Activated CD4-positive, alpha-beta T cell treated with anti-CD3 and anti-CD28 coated beads, Interleukin-2, amount 10 ng/mL, durations not matched to agents 7 days and 5 days (primary cell): ENCODE data around the gene OSBPL5. TPM values are rescaled to one million over a fixed set of nuclear protein-coding genes. Genes with fewer than 3 reads are reported as not detected.

ENCODE experiments used
- CTCF ChIA-PET: fragments of 350-600 bp; sonication (Branson Sonifier 250); formaldehyde crosslinking; loops from one replicate; lab custom pipeline; 2021; ENCODE audit warnings: antibody characterized with exemption; lab: Charles Lee
- POLR2A ChIA-PET: fragments of 350-600 bp; sonication (Branson Sonifier 250); formaldehyde crosslinking; loops from one replicate; lab custom pipeline; 2021; ENCODE audit warnings: antibody characterized with exemption; lab: Charles Lee
- DNase-seq: peaks from one replicate; pipeline ENCODE4 v3.0.0-alpha.2; 2020
- H3K27ac Mint-ChIP-seq: one replicate; pipeline ENCODE4 v1.8.0; 2021; ENCODE audit warnings: mild to moderate bottlenecking, moderate library complexity, mixed read lengths
- H3K27me3 Mint-ChIP-seq: one replicate; pipeline ENCODE4 v1.8.0; 2021; ENCODE audit warnings: mixed read lengths
- H3K36me3 Mint-ChIP-seq: one replicate; pipeline ENCODE4 v1.8.0; 2021; ENCODE audit warnings: low read depth, mixed read lengths
- H3K4me1 Mint-ChIP-seq: one replicate; pipeline ENCODE4 v1.8.0; 2021; ENCODE audit warnings: mixed read lengths
- H3K4me3 Mint-ChIP-seq: one replicate; pipeline ENCODE4 v1.8.0; 2021; ENCODE audit warnings: mild to moderate bottlenecking, moderate library complexity, mixed read lengths
- H3K9me3 Mint-ChIP-seq: one replicate; pipeline ENCODE4 v1.8.0; 2021; ENCODE audit warnings: mixed read lengths
- total RNA-seq, 2 experiments: library from RNA; stranded (reverse); gene quantifications; one replicate each; pipeline ENCODE4 v1.2.3, GENCODE V29; 2021

The OSBPL5 gene
- total RNA-seq, 2 experiments from 2014 or later: 9.6 to 12.0 TPM

- no peak overlapping the region for H3K27ac Mint-ChIP-seq
- H3K4me1 Mint-ChIP-seq: no peaks in the 10 kb centered on the region
- H3K4me3 Mint-ChIP-seq: no peak overlapping the region
- ChIA-PET CTCF (no interaction called here), POLR2A (no interaction called here)
- H3K27me3 Mint-ChIP-seq: no peaks in the 10 kb centered on the region
- no peaks in the 10 kb centered on the region for H3K9me3 Mint-ChIP-seq
- DNase-seq: no peak
- no peaks in the 10 kb centered on the region for H3K36me3 Mint-ChIP-seq
Measured at GRCh38 chr11:3153291-3153861, 11.7 kb downstream of the OSBPL5 start.

- H3K4me1 Mint-ChIP-seq: no peaks in the 10 kb centered on the region
- H3K9me3 Mint-ChIP-seq: no peaks in the 10 kb centered on the region
- H3K4me3 Mint-ChIP-seq: no peak overlapping the region
- H3K27ac Mint-ChIP-seq: no peak overlapping the region
- no peaks in the 10 kb centered on the region for H3K27me3 Mint-ChIP-seq
- no peaks in the 10 kb centered on the region for H3K36me3 Mint-ChIP-seq
- CTCF ChIA-PET: no interaction called here
- no peak for DNase-seq
- POLR2A ChIA-PET: no interaction called here
Measured at GRCh38 chr11:3152471-3153110, 12.5 kb downstream of the OSBPL5 start.

GRCh38 chr11:3150726-3151125 lies 14.4 kb downstream of the OSBPL5 start:
- CTCF ChIA-PET: no interaction called here

GRCh38 chr11:3149852-3150188 lies 15.3 kb downstream of the OSBPL5 start:
- Mint-ChIP-seq H3K27me3 (no peaks in the 10 kb centered on the region), H3K9me3 (no peaks in the 10 kb centered on the region), H3K4me1 (no peaks in the 10 kb centered on the region), H3K36me3 (no peaks in the 10 kb centered on the region), H3K27ac (no peak overlapping the region), H3K4me3 (no peak overlapping the region)
- DNase-seq: no peak
- ChIA-PET POLR2A (no interaction called here), CTCF (interaction anchor here (1.6 kb wide), 1 partner anchor 10 kb away, joined by 3 read pairs; no protein-coding TSS in a partner anchor)

More at GRCh38 chr11:3150726-3151125, 14.4 kb downstream of the OSBPL5 start:
- Mint-ChIP-seq H3K4me3 (no peak overlapping the region), H3K4me1 (no peaks in the 10 kb centered on the region), H3K27me3 (no peaks in the 10 kb centered on the region), H3K9me3 (no peaks in the 10 kb centered on the region), H3K27ac (no peak overlapping the region), H3K36me3 (no peaks in the 10 kb centered on the region)
- DNase-seq: no peak
- POLR2A ChIA-PET: interaction anchor here (0.6 kb wide), 1 partner anchor 30 kb away, joined by 3 read pairs; no protein-coding TSS in a partner anchor

- H3K4me3 Mint-ChIP-seq: no peak overlapping the region
- ChIA-PET POLR2A (no interaction called here), CTCF (interaction anchor here (0.7 to 1.6 kb wide), 3 partner anchors 9 to 13 kb away, joined by 3 to 4 read pairs (median 3); no protein-coding TSS in a partner anchor)
- no peaks in the 10 kb centered on the region for H3K4me1 Mint-ChIP-seq
- H3K36me3 Mint-ChIP-seq: no peaks in the 10 kb centered on the region
- H3K27ac Mint-ChIP-seq: no peak overlapping the region
- DNase-seq: no peak
- no peaks in the 10 kb centered on the region for H3K9me3 Mint-ChIP-seq
- H3K27me3 Mint-ChIP-seq: no peaks in the 10 kb centered on the region
Measured at GRCh38 chr11:3148990-3149851, 15.9 kb downstream of the OSBPL5 start.

- DNase-seq: no peak
- POLR2A ChIA-PET: no interaction called here
- no peak overlapping the region for H3K27ac Mint-ChIP-seq
- CTCF ChIA-PET: interaction anchor here (0.7 to 1.6 kb wide), 3 partner anchors 9 to 14 kb away, joined by 3 to 4 read pairs (median 3); no protein-coding TSS in a partner anchor
- no peaks in the 10 kb centered on the region for H3K27me3 Mint-ChIP-seq
- no peaks in the 10 kb centered on the region for H3K9me3 Mint-ChIP-seq
- H3K36me3 Mint-ChIP-seq: no peaks in the 10 kb centered on the region
- no peak overlapping the region for H3K4me3 Mint-ChIP-seq
- no peaks in the 10 kb centered on the region for H3K4me1 Mint-ChIP-seq
Measured at GRCh38 chr11:3148255-3148989, 16.7 kb downstream of the OSBPL5 start.

- Mint-ChIP-seq H3K4me3 (no peak overlapping the region), H3K36me3 (no peaks in the 10 kb centered on the region), H3K4me1 (no peaks in the 10 kb centered on the region), H3K27me3 (no peaks in the 10 kb centered on the region), H3K9me3 (no peaks in the 10 kb centered on the region), H3K27ac (no peak overlapping the region)
- ChIA-PET CTCF (no interaction called here), POLR2A (no interaction called here)
- DNase-seq: no peak
Measured at GRCh38 chr11:3147626-3148025, 17.5 kb downstream of the OSBPL5 start.

GRCh38 chr11:3147257-3147619 lies 17.9 kb downstream of the OSBPL5 start:
- Mint-ChIP-seq H3K4me1 (no peaks in the 10 kb centered on the region), H3K36me3 (no peaks in the 10 kb centered on the region), H3K9me3 (no peaks in the 10 kb centered on the region), H3K4me3 (no peak overlapping the region), H3K27me3 (no peaks in the 10 kb centered on the region), H3K27ac (no peak overlapping the region)
- ChIA-PET CTCF (no interaction called here), POLR2A (no interaction called here)
- DNase-seq: no peak

GRCh38 chr11:3146612-3147256 lies 18.4 kb downstream of the OSBPL5 start:
- CTCF ChIA-PET: no interaction called here
- no peaks in the 10 kb centered on the region for H3K36me3 Mint-ChIP-seq
- H3K27me3 Mint-ChIP-seq: no peaks in the 10 kb centered on the region
- no peak overlapping the region for H3K4me3 Mint-ChIP-seq
- no peak for DNase-seq
- H3K4me1 Mint-ChIP-seq: no peaks in the 10 kb centered on the region
- POLR2A ChIA-PET: no interaction called here
- no peak overlapping the region for H3K27ac Mint-ChIP-seq
- no peaks in the 10 kb centered on the region for H3K9me3 Mint-ChIP-seq

GRCh38 chr11:3145206-3145520 lies 19.9 kb downstream of the OSBPL5 start:
- DNase-seq: no peak
- Mint-ChIP-seq H3K9me3 (no peaks in the 10 kb centered on the region), H3K27ac (no peak overlapping the region), H3K27me3 (no peaks in the 10 kb centered on the region), H3K4me3 (no peak overlapping the region), H3K36me3 (no peaks in the 10 kb centered on the region), H3K4me1 (no peaks in the 10 kb centered on the region)
- CTCF ChIA-PET: no interaction called here
- POLR2A ChIA-PET: no interaction called here

GRCh38 chr11:3144296-3145205 lies 20.6 kb downstream of the OSBPL5 start:
- no peaks in the 10 kb centered on the region for H3K27me3 Mint-ChIP-seq
- no peaks in the 10 kb centered on the region for H3K36me3 Mint-ChIP-seq
- CTCF ChIA-PET: no interaction called here
- POLR2A ChIA-PET: no interaction called here
- H3K27ac Mint-ChIP-seq: no peak overlapping the region
- no peak for DNase-seq
- H3K4me3 Mint-ChIP-seq: no peak overlapping the region
- H3K9me3 Mint-ChIP-seq: no peaks in the 10 kb centered on the region
- no peaks in the 10 kb centered on the region for H3K4me1 Mint-ChIP-seq
